H1 (cell line): Measurements from ENCODE around the gene COX18. TPM values are rescaled to one million over a fixed set of nuclear protein-coding genes. Genes with fewer than 3 reads are reported as not detected.

Experiments used
- CTCF ChIA-PET: fragments of 300-600 bp; sonication (Branson Sonifier 250); formaldehyde crosslinking; loops from one replicate; lab custom pipeline; 2021; ENCODE audit not compliant: partially characterized antibody; lab: Charles Lee
- POLR2A ChIA-PET: fragments of 300-600 bp; sonication (Branson Sonifier 250); formaldehyde crosslinking; loops from one replicate; lab custom pipeline; 2021; ENCODE audit warnings: inconsistent platforms; ENCODE audit not compliant: partially characterized antibody; lab: Charles Lee
- DNase-seq, 2 experiments: peaks; one replicate each; pipeline versions ENCODE4 v3.0.0 to v3.0.0-alpha.2; 2010 to 2022; ENCODE audit warnings: low spot score in 2 of 2, low read depth in 1 of 2, mixed read lengths in 1 of 2
- FAIRE-seq: peaks from 2 replicates; lab custom pipeline; 2011; peaks lifted over from hg19 to GRCh38; lab: Jason Lieb, UNC
- H2AFZ ChIP-seq: 2 replicates; pipeline ENCODE4 v1.8.1; 2012; ENCODE audit warnings: low read length, inconsistent platforms
- H2AK5ac ChIP-seq: 2 replicates; pipeline ENCODE4 v1.6.1; 2013; ENCODE audit warnings: low read depth, low read length
- H2BK120ac ChIP-seq: replicated peaks from 2 replicates; pipeline ENCODE3; 2013; ENCODE audit warnings: low read depth, low read length, inconsistent platforms
- H2BK12ac ChIP-seq: 2 replicates; pipeline ENCODE4 v1.6.1; 2013; ENCODE audit warnings: low read depth, low read length
- H2BK15ac ChIP-seq: 2 replicates; pipeline ENCODE4 v1.6.1; 2013; ENCODE audit warnings: low read length
- H2BK20ac ChIP-seq: 2 replicates; pipeline ENCODE4 v1.6.1; 2013; ENCODE audit warnings: low read length
- H2BK5ac ChIP-seq: 2 replicates; pipeline ENCODE4 v1.6.1; 2013; ENCODE audit warnings: low read depth, low read length
- H3K14ac ChIP-seq: 2 replicates; pipeline ENCODE4 v1.6.1; 2013; ENCODE audit warnings: inconsistent platforms; ENCODE audit not compliant: insufficient read length
- H3K18ac ChIP-seq: 2 replicates; pipeline ENCODE4 v1.6.1; 2013; ENCODE audit warnings: low read length; ENCODE audit errors: extremely low read depth
- H3K23ac ChIP-seq: 2 replicates; pipeline ENCODE4 v1.6.1; 2013; ENCODE audit warnings: inconsistent platforms; ENCODE audit not compliant: insufficient read length
- H3K23me2 ChIP-seq: 2 replicates; pipeline ENCODE4 v1.6.1; 2013; ENCODE audit warnings: low read depth, low read length
- H3K27ac ChIP-seq: 2 replicates; pipeline ENCODE4 v1.6.1; 2011; ENCODE audit warnings: low read depth, low read length, inconsistent platforms
- H3K27me3 ChIP-seq, 4 experiments: replicated peaks in 1 of 4; 1 replicate in 1 of 4; 2 replicates in 3 of 4; pipeline versions ENCODE4 v1.6.1 to v1.8.1; 2011 to 2013; ENCODE audit warnings: low read length in 3 of 4, mild to moderate bottlenecking in 3 of 4, inconsistent platforms in 2 of 4, mixed read lengths in 2 of 4, moderate library complexity in 1 of 4; ENCODE audit not compliant: control insufficient read depth in 3 of 4, insufficient read depth in 3 of 4; ENCODE audit errors: extremely low read depth in 1 of 4
- H3K36me3 ChIP-seq, 4 experiments: 2 replicates each; pipeline versions ENCODE4 v1.6.1 to v1.8.1; 2011 to 2013; ENCODE audit warnings: mild to moderate bottlenecking in 4 of 4, low read length in 3 of 4, moderate library complexity in 2 of 4, control low read depth in 1 of 4, inconsistent platforms in 1 of 4; ENCODE audit not compliant: insufficient read depth in 4 of 4, control insufficient read depth in 2 of 4
- H3K4ac ChIP-seq: replicated peaks from 2 replicates; pipeline ENCODE3; 2013; ENCODE audit warnings: low read length, low read depth, mixed read lengths, inconsistent platforms; ENCODE audit not compliant: insufficient read length
- H3K4me1 ChIP-seq, 4 experiments: replicated peaks in 1 of 4; 1 replicate in 1 of 4; 2 replicates in 3 of 4; pipeline versions ENCODE4 v1.6.1 to v1.8.1; 2011 to 2013; ENCODE audit warnings: low read length in 3 of 4, inconsistent platforms in 2 of 4, mixed read lengths in 1 of 4; ENCODE audit not compliant: insufficient read depth in 4 of 4, control insufficient read depth in 3 of 4
- H3K4me2 ChIP-seq, 2 experiments: 2 replicates each; pipeline versions ENCODE4 v1.6.1 to v1.8.1; 2011 to 2013; ENCODE audit warnings: low read depth in 2 of 2, low read length in 2 of 2, control low read depth in 1 of 2, inconsistent platforms in 1 of 2, mild to moderate bottlenecking in 1 of 2; ENCODE audit not compliant: insufficient read depth in 1 of 2
- H3K4me3 ChIP-seq, 4 experiments: fragments of 200-600, 300-600 bp in 1 of 4; sonication (generic), shearing (Covaris generic), sonication (Bioruptor Twin) in 1 of 4; 2 replicates each; pipeline versions ENCODE4 v1.5.1 to v1.8.1; 2011 to 2016; ENCODE audit warnings: low read length in 4 of 4, low read depth in 3 of 4, control low read depth in 2 of 4, inconsistent platforms in 2 of 4, mild to moderate bottlenecking in 2 of 4, mixed read lengths in 1 of 4, moderate library complexity in 1 of 4; ENCODE audit not compliant: insufficient read depth in 2 of 4; ENCODE audit errors: extremely low read depth in 1 of 4
- H3K56ac ChIP-seq: replicated peaks from 2 replicates; pipeline ENCODE3; 2013; ENCODE audit warnings: low read depth, mild to moderate bottlenecking, mixed read lengths, low read length, inconsistent platforms; ENCODE audit not compliant: insufficient read length
- H3K79me1 ChIP-seq: 2 replicates; pipeline ENCODE4 v1.6.1; 2013; ENCODE audit warnings: low read depth, low read length, control low read depth
- H3K79me2 ChIP-seq, 2 experiments: 2 replicates each; pipeline versions ENCODE4 v1.6.1 to v1.8.1; 2012 to 2013; ENCODE audit warnings: low read length in 2 of 2, mild to moderate bottlenecking in 2 of 2, inconsistent platforms in 1 of 2; ENCODE audit not compliant: insufficient read depth in 2 of 2, control insufficient read depth in 1 of 2
- H3K9ac ChIP-seq, 4 experiments: replicated peaks in 1 of 4; 1 replicate in 1 of 4; 2 replicates in 3 of 4; pipeline versions ENCODE4 v1.6.1 to v1.8.1; 2011 to 2013; ENCODE audit warnings: low read depth in 3 of 4, low read length in 3 of 4, control low read depth in 2 of 4, mild to moderate bottlenecking in 2 of 4, moderate library complexity in 2 of 4, inconsistent platforms in 1 of 4; ENCODE audit errors: extremely low read depth in 1 of 4
- H3K9me3 ChIP-seq, 2 experiments: 2 replicates each; pipeline versions ENCODE4 v1.6.1 to v1.8.1; 2012 to 2013; ENCODE audit warnings: mild to moderate bottlenecking in 2 of 2, moderate library complexity in 2 of 2, control low read depth in 1 of 2, inconsistent platforms in 1 of 2, low read depth in 1 of 2, low read length in 1 of 2, mixed read lengths in 1 of 2; ENCODE audit not compliant: insufficient read depth in 2 of 2
- H4K20me1 ChIP-seq, 2 experiments: replicated peaks in 1 of 2; 2 replicates each; pipeline versions ENCODE3 to v1.8.1; 2011 to 2013; ENCODE audit warnings: inconsistent platforms in 2 of 2, low read length in 2 of 2, mild to moderate bottlenecking in 1 of 2; ENCODE audit not compliant: insufficient read depth in 2 of 2, control insufficient read depth in 1 of 2
- H4K5ac ChIP-seq: 2 replicates; pipeline ENCODE4 v1.6.1; 2013; ENCODE audit warnings: low read length, low read depth, mixed read lengths, inconsistent platforms; ENCODE audit not compliant: insufficient read length
- H4K8ac ChIP-seq: 2 replicates; pipeline ENCODE4 v1.8.0; 2013; ENCODE audit warnings: mild to moderate bottlenecking, moderate library complexity, low read length, inconsistent platforms; ENCODE audit not compliant: insufficient read depth; ENCODE audit errors: extremely low read depth
- H4K91ac ChIP-seq: replicated peaks from 2 replicates; pipeline ENCODE3; 2013; ENCODE audit warnings: low read length, mixed read lengths, inconsistent platforms; ENCODE audit not compliant: insufficient read length
- BACH1 ChIP-seq: IDR thresholded peaks from 2 replicates; pipeline ENCODE4 v1.6.1; 2012; ENCODE audit warnings: low read length, improper control_type of control experiment
- CBX5 ChIP-seq: fragments of 300-800, 300-1000 bp; sonication (generic); IDR thresholded peaks from 2 replicates; pipeline ENCODE4 v1.7.1; 2016; ENCODE audit warnings: antibody characterized with exemption, low read length, low read depth
- EGR1 ChIP-seq: IDR thresholded peaks from 2 replicates; pipeline ENCODE4 v1.6.1; 2011; ENCODE audit warnings: low read depth, low read length, borderline replicate concordance
- HDAC2 ChIP-seq, 2 experiments: fragments of 300-600 bp in 1 of 2; sonication (generic) in 1 of 2; IDR thresholded peaks; 2 replicates each; pipeline ENCODE4 v1.6.1; 2011 to 2012; ENCODE audit warnings: low read depth in 2 of 2, low read length in 2 of 2, mild to moderate bottlenecking in 2 of 2, moderate library complexity in 2 of 2, borderline replicate concordance in 1 of 2, inconsistent platforms in 1 of 2
- JUN ChIP-seq: IDR thresholded peaks from 2 replicates; pipeline ENCODE4 v1.6.1; 2011; ENCODE audit warnings: low read depth, mild to moderate bottlenecking, improper control_type of control experiment, low read length
- SIN3A ChIP-seq, 2 experiments: IDR thresholded peaks in 1 of 2; conservative IDR thresholded peaks in 1 of 2; 2 replicates each; pipeline ENCODE4 v1.6.1; 2011 to 2012; ENCODE audit warnings: low read length in 2 of 2, improper control_type of control experiment in 1 of 2, low read depth in 1 of 2, mild to moderate bottlenecking in 1 of 2
- SP1 ChIP-seq: IDR thresholded peaks from 2 replicates; pipeline ENCODE4 v1.6.1; 2011; ENCODE audit warnings: low read depth, low read length
- SRF ChIP-seq: IDR thresholded peaks from 2 replicates; pipeline ENCODE4 v1.6.1; 2011; ENCODE audit warnings: mild to moderate bottlenecking, low read depth, low read length, moderate library complexity
- TEAD4 ChIP-seq: IDR thresholded peaks from 2 replicates; pipeline ENCODE4 v1.6.1; 2012; ENCODE audit warnings: low read depth, low read length, inconsistent platforms, mixed read lengths
- WGBS, 2 experiments: shearing (Covaris generic) in 1 of 2; methylation state at CpG; one replicate each; pipeline versions ENCODE4 v1.1.6 to v1.1.7; 2013 to 2015; ENCODE audit warnings: low lambda C conversion rate in 2 of 2, mixed read lengths in 2 of 2, inconsistent platforms in 1 of 2, low coverage in 1 of 2, missing lambda C conversion rate in 1 of 2; ENCODE audit not compliant: insufficient replicate concordance in 2 of 2, insufficient coverage in 1 of 2, insufficient read length in 1 of 2; ENCODE audit errors: extremely low coverage in 1 of 2, missing lambda C conversion rate in 1 of 2; 5-methylcytosine and 5-hydroxymethylcytosine counted together
- polyA plus RNA-seq, 7 experiments: library from polyadenylated mRNA; depleted of rRNA in 3 of 7; stranded (reverse) in 5 of 7; unstranded in 2 of 7; fragments of >200 nt in 5 of 7; fragments of 200-250 nt in 2 of 7; gene quantifications; 1 replicate in 5 of 7; 2 replicates in 1 of 7; 4 replicates in 1 of 7; pipeline versions ENCODE4 v1.2.1 to v1.2.3, GENCODE V29; 2011 to 2013; ENCODE audit warnings: missing spikeins in 2 of 7, mixed read lengths in 2 of 7
- total RNA-seq: library from RNA; stranded (reverse); fragmentation: NEBNext Ultra II Directional; extraction: Animal tissue kit (Norgen Biotek cat#: 25700); gene quantifications from 2 replicates; pipeline ENCODE4 v1.2.1, GENCODE V29; 2021
- TF ChIP-seq, protein P1 (sequence below), 3 experiments: IDR thresholded peaks; 1 replicate in 2 of 3; 2 replicates in 1 of 3; pipeline versions ENCODE4 v1.5.1 to v1.6.1; 2011; ENCODE audit warnings: low read length in 3 of 3, mild to moderate bottlenecking in 3 of 3, inconsistent platforms in 2 of 3, low read depth in 1 of 3, moderate library complexity in 1 of 3; ENCODE audit not compliant: insufficient read depth in 1 of 3; ENCODE audit errors: control extremely low read depth in 1 of 3

COX18 gene
- total and polyA plus RNA-seq, 2 of the 8 experiments (the other 6 are each of a cell fraction or from before 2014, with no cell fraction given): 23.0 to 23.7 TPM

DNA sequence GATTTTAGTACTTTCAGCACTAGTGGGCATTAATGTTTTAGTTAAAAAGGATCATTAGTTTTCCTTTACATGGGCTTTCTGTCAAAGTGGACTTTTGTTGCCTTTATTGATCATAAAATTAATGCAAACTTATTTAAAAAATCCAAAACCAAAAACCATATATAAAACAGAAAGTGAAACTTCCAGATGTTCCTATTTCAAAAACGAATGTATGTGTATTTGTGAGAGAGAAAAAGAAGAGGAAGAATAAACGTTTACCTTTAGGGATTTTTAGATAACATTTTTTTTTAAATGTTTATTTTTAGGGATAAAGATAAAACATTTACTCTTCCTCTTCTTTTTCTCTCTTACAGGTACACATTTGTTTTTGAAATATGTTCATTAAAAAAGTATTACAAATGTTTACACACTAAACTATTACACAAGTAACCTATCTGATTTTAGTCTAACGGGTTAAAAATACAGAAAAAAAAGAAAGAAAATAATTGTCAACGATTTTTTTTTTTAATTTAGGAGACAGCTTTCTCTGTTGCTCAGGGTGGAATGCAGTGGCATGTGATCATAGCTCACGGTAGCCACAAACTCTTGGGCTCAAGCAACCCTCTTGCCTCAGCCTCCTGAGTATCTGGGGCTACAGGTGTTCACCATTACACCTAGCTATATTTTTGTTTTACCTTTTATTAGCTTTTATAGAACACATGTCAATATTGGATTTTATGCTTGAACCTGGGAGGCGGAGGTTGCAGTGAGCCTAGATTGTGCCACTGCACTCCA is 16.8 kb upstream of the COX18 start:
- Histone ChIP-seq H3K36me3 (peaks cover 4 to 50% (median 19%) of the 10 kb centered on the region in 4 experiments; a peak in 7 of 8 replicates), H3K27ac (no peak overlapping the region), H3K9me3 (no peaks in the 10 kb centered on the region), H4K91ac (no peak overlapping the region), H2BK120ac (no peak overlapping the region), H3K79me2 (peaks cover 0 to 2% of the 10 kb centered on the region in 2 experiments; a peak in 1 of 4 replicates), H3K4me1 (no peaks in the 10 kb centered on the region), H3K9ac (no peak overlapping the region), H3K23ac (no peak overlapping the region), H2AFZ (no peak overlapping the region), H3K14ac (no peak overlapping the region), H2BK12ac (no peak overlapping the region), H4K8ac (no peak overlapping the region), H2BK20ac (no peak overlapping the region), H3K23me2 (no peaks in the 10 kb centered on the region), H3K4me2 (no peak overlapping the region), H3K56ac (no peak overlapping the region), H3K27me3 (no peaks in the 10 kb centered on the region), H3K4me3 (no peak overlapping the region), H3K4ac (no peak overlapping the region), H3K79me1 (no peaks in the 10 kb centered on the region), H2AK5ac (no peak overlapping the region), H4K5ac (no peak overlapping the region), H3K18ac (no peak overlapping the region), H2BK15ac (no peak overlapping the region), H2BK5ac (no peak overlapping the region), H4K20me1 (no peaks in the 10 kb centered on the region)
- WGBS, 2 experiments: 90 to 100% methylated on average over 1 to 6 of the region's 6 CpGs
- POLR2A ChIA-PET: no interaction called here
- FAIRE-seq (no peak), DNase-seq (no peak)
- CTCF ChIA-PET: interaction anchor here (0.6 to 0.9 kb wide), 2 partner anchors 29 to 31 kb away, joined by 3 to 4 read pairs; no protein-coding TSS in a partner anchor
- no peak for TF ChIP-seq BACH1
- no peak for TF ChIP-seq SP1
- no peak for TF ChIP-seq TEAD4
- TF ChIP-seq HDAC2 (IDR thresholded peaks at IDR 0.05; ENCODE audit: borderline replicate concordance in 1 of 2, low read depth in 2 of 2, low read length in 2 of 2): no peak
- no peak for TF ChIP-seq JUN
- TF ChIP-seq, protein P1, sequence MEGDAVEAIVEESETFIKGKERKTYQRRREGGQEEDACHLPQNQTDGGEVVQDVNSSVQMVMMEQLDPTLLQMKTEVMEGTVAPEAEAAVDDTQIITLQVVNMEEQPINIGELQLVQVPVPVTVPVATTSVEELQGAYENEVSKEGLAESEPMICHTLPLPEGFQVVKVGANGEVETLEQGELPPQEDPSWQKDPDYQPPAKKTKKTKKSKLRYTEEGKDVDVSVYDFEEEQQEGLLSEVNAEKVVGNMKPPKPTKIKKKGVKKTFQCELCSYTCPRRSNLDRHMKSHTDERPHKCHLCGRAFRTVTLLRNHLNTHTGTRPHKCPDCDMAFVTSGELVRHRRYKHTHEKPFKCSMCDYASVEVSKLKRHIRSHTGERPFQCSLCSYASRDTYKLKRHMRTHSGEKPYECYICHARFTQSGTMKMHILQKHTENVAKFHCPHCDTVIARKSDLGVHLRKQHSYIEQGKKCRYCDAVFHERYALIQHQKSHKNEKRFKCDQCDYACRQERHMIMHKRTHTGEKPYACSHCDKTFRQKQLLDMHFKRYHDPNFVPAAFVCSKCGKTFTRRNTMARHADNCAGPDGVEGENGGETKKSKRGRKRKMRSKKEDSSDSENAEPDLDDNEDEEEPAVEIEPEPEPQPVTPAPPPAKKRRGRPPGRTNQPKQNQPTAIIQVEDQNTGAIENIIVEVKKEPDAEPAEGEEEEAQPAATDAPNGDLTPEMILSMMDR (IDR thresholded peaks at IDR 0.05; ENCODE audit: control extremely low read depth in 1 of 3, insufficient read depth in 1 of 3, low read depth in 1 of 3, low read length in 3 of 3): no peak
- no peak for TF ChIP-seq CBX5
- no peak for TF ChIP-seq SIN3A (conservative IDR thresholded peaks at IDR 0.05 in 1 of 2, IDR thresholded peaks at IDR 0.05 in 1 of 2; ENCODE audit: low read depth in 1 of 2, low read length in 2 of 2)
- TF ChIP-seq EGR1: no peak
- TF ChIP-seq SRF: no peak
